GM08714 (cell line): ENCODE measurements around the gene IFNA5.

Source experiments
- H3K4me3 ChIP-seq: fragments of 200-500 bp; sonication (Bioruptor generic); 2 replicates; pipeline ENCODE4 v1.5.1; 2014; ENCODE audit warnings: mild to moderate bottlenecking, low read length, inconsistent platforms
- ZNF274 ChIP-seq: IDR thresholded peaks from 2 replicates; pipeline ENCODE4 v1.6.1; 2012; ENCODE audit warnings: mild to moderate bottlenecking, low read depth, low read length

Gene IFNA5

GRCh38 chr9:21316860-21317259 lies 11.7 kb upstream of the IFNA5 start:
- no peak for TF ChIP-seq ZNF274
- no peak overlapping the region for H3K4me3 ChIP-seq

GRCh38 chr9:21316032-21316842 lies 11.1 kb upstream of the IFNA5 start:
- TF ChIP-seq ZNF274, result no peak
- no peak overlapping the region for H3K4me3 ChIP-seq

GRCh38 chr9:21314152-21314551 lies 9.0 kb upstream of the IFNA5 start:
- TF ChIP-seq ZNF274, result no peak
- H3K4me3 ChIP-seq, result no peak overlapping the region

- no peak for TF ChIP-seq ZNF274
- no peak overlapping the region for H3K4me3 ChIP-seq
Measured at GRCh38 chr9:21311889-21312288, 6.8 kb upstream of the IFNA5 start.

GRCh38 chr9:21295992-21296391 lies 9.1 kb downstream of the IFNA5 start:
- H3K4me3 ChIP-seq, result no peak overlapping the region
- no peak for TF ChIP-seq ZNF274

- TF ChIP-seq ZNF274, result no peak
Measured at GRCh38 chr9:21294904-21295538, 10.1 kb downstream of the IFNA5 start.

GRCh38 chr9:21294364-21294774 lies 10.7 kb downstream of the IFNA5 start:
- no peak overlapping the region for H3K4me3 ChIP-seq
- no peak for TF ChIP-seq ZNF274

More at GRCh38 chr9:21294904-21295538, 10.1 kb downstream of the IFNA5 start:
- 0 out of 2 replicates have a peak overlapping the region, but pooled peaks have one; percentile 11 for H3K4me3 ChIP-seq

GRCh38 chr9:21289848-21290247 lies 15.3 kb downstream of the IFNA5 start:
- no peak for TF ChIP-seq ZNF274

GRCh38 chr9:21287280-21287679 lies 17.8 kb downstream of the IFNA5 start:
- TF ChIP-seq ZNF274, result no peak
- H3K4me3 ChIP-seq, result no peak overlapping the region

More at GRCh38 chr9:21289848-21290247, 15.3 kb downstream of the IFNA5 start:
- H3K4me3 ChIP-seq, result no peak overlapping the region

- TF ChIP-seq ZNF274, result no peak
- no peak overlapping the region for H3K4me3 ChIP-seq
Measured at GRCh38 chr9:21286659-21287058, 18.5 kb downstream of the IFNA5 start.

- H3K4me3 ChIP-seq, result no peak overlapping the region
- no peak for TF ChIP-seq ZNF274
Measured at GRCh38 chr9:21286099-21286498, 19.0 kb downstream of the IFNA5 start.

- no peak for TF ChIP-seq ZNF274
- H3K4me3 ChIP-seq, result no peak overlapping the region
Measured at GRCh38 chr9:21281275-21281674, 23.8 kb downstream of the IFNA5 start.

- no peak for TF ChIP-seq ZNF274
- peak overlapping the region; percentile 56; the same call in 1 of the 2 replicates for H3K4me3 ChIP-seq
Measured at GRCh38 chr9:21268347-21268657, 36.8 kb downstream of the IFNA5 start.

GRCh38 chr9:21267485-21268346 lies 37.4 kb downstream of the IFNA5 start:
- TF ChIP-seq ZNF274, result no peak

More at GRCh38 chr9:21267485-21268346, 37.4 kb downstream of the IFNA5 start:
- peak overlapping the region; percentile 67; the same call in 1 of the 2 replicates for H3K4me3 ChIP-seq
